ENCODE results near the gene SLC35G4. TPM values are rescaled to one million over a fixed set of nuclear protein-coding genes. Genes with fewer than 3 reads are reported as not detected.

SLC35G4 gene
- total RNA-seq, 1 donor from 2014 or later = not detected

- Histone ChIP-seq H3K27me3 (no peaks in the 10 kb centered on the region), H3K4me1 (no peaks in the 10 kb centered on the region), H3K4me3 (no peak overlapping the region), H3K9me3 (no peaks in the 10 kb centered on the region), H3K36me3 (no peaks in the 10 kb centered on the region), H3K27ac (no peak overlapping the region)
- peak; percentile 71 to 77 for DNase-seq (ENCODE audit: extremely low spot score in 2 of 2)
- no peak for TF ChIP-seq POLR2AphosphoS5 (IDR thresholded peaks at IDR 0.05; ENCODE audit: insufficient read depth in 1 of 2, low read depth in 1 of 2)
- intact Hi-C loops (cut with DNase I) = no loop called here
Measured at GRCh38 chr18:11657554-11657953, 48.2 kb downstream of the SLC35G4 start.

- H3K9me3 ChIP-seq = no peaks in the 10 kb centered on the region
- no peaks in the 10 kb centered on the region for H3K27me3 ChIP-seq
- TF ChIP-seq POLR2A (IDR thresholded peaks at IDR 0.05) (no peak), POLR2AphosphoS5 (IDR thresholded peaks at IDR 0.05; ENCODE audit: insufficient read depth in 1 of 2, low read depth in 1 of 2) (no peak), CTCF (IDR thresholded peaks at IDR 0.05) (no peak)
- H3K27ac ChIP-seq = no peak overlapping the region
- H3K36me3 ChIP-seq = no peaks in the 10 kb centered on the region
- DNase-seq (ENCODE audit: extremely low spot score in 2 of 2) = peak; percentile 55 to 70
- no peaks in the 10 kb centered on the region for H3K4me1 ChIP-seq
- H3K4me3 ChIP-seq = no peak overlapping the region
- intact Hi-C loops (cut with DNase I) = no loop called here
Measured at GRCh38 chr18:11658019-11658418, 48.6 kb downstream of the SLC35G4 start.

- H3K27ac ChIP-seq = no peak overlapping the region
- no peak overlapping the region for H3K4me3 ChIP-seq
- H3K36me3 ChIP-seq = no peaks in the 10 kb centered on the region
- TF ChIP-seq CTCF (IDR thresholded peaks at IDR 0.05) (no peak), POLR2A (IDR thresholded peaks at IDR 0.05) (no peak), POLR2AphosphoS5 (IDR thresholded peaks at IDR 0.05; ENCODE audit: insufficient read depth in 1 of 2, low read depth in 1 of 2) (no peak)
- H3K9me3 ChIP-seq = no peaks in the 10 kb centered on the region
- no peaks in the 10 kb centered on the region for H3K4me1 ChIP-seq
- intact Hi-C loops (cut with DNase I) = no loop called here
- no peaks in the 10 kb centered on the region for H3K27me3 ChIP-seq
- DNase-seq (ENCODE audit: extremely low spot score in 2 of 2) = peak; percentile 75 to 95
Measured at GRCh38 chr18:11658989-11659388, 49.6 kb downstream of the SLC35G4 start.

Small RNA genes lying within 50 kb of the gene (microRNA-seq; reads per million reads assigned to microRNA genes)
- not detected for gene MIR7153 (ENCODE audit: borderline number of aligned reads, borderline replicate concordance)

Small RNA genes lying within 50 kb of the gene (small RNA-seq; reads per million reads assigned to genes)
- gene AP001120.4 = not detected

Other genes starting within 250 kb of the SLC35G4 start
- 23.3 TPM for gene GNAL, start 79.7 kb downstream of the SLC35G4 start, total RNA-seq
- gene CHMP1B, start 241.8 kb downstream of the SLC35G4 start, total RNA-seq = 44.7 TPM